SJCRH30 (cell line): ENCODE measurements around the gene BRD1. TPM values are rescaled to one million over a fixed set of nuclear protein-coding genes. Genes with fewer than 3 reads are reported as not detected.
A peak's percentile ranks its signal among the peaks of the same experiment; 100 is the strongest.

Experiments used
- DNase-seq, 2 experiments: peaks; one replicate each; pipeline ENCODE4 v3.0.0-alpha.2; 2015 to 2020
- H3K27ac ChIP-seq: fragments of 250-450 bp; sonication (Bioruptor Pico); 2 replicates; pipeline ENCODE4 v1.5.1; 2020; ENCODE audit warnings: mild to moderate bottlenecking, moderate library complexity
- H3K27me3 ChIP-seq: fragments of 250-450 bp; sonication (Bioruptor Pico); 2 replicates; pipeline ENCODE4 v1.5.1; 2020; ENCODE audit warnings: mild to moderate bottlenecking, moderate library complexity
- H3K36me3 ChIP-seq: fragments of 250-450 bp; sonication (Bioruptor Pico); 2 replicates; pipeline ENCODE4 v1.5.1; 2020; ENCODE audit warnings: mild to moderate bottlenecking, moderate library complexity
- H3K4me1 ChIP-seq: fragments of 250-450 bp; sonication (Bioruptor Pico); 2 replicates; pipeline ENCODE4 v1.5.1; 2020; ENCODE audit warnings: mild to moderate bottlenecking, moderate library complexity
- H3K4me3 ChIP-seq: fragments of 250-450 bp; sonication (Bioruptor Pico); 2 replicates; pipeline ENCODE4 v1.5.1; 2020; ENCODE audit warnings: mild to moderate bottlenecking, moderate library complexity
- H3K9me3 ChIP-seq: fragments of 250-450 bp; sonication (Bioruptor Pico); replicated peaks from 2 replicates; pipeline ENCODE4 v1.5.1; 2020; ENCODE audit warnings: mild to moderate bottlenecking, moderate library complexity
- total RNA-seq: library from RNA; depleted of rRNA; stranded (reverse); fragments of >200 nt; shearing (Covaris generic); gene quantifications from 2 replicates; pipeline ENCODE4 v1.2.3, GENCODE V29; 2014

BRD1 gene
- total RNA-seq, 1 experiment from 2014 or later, result 44.7 TPM

DNA sequence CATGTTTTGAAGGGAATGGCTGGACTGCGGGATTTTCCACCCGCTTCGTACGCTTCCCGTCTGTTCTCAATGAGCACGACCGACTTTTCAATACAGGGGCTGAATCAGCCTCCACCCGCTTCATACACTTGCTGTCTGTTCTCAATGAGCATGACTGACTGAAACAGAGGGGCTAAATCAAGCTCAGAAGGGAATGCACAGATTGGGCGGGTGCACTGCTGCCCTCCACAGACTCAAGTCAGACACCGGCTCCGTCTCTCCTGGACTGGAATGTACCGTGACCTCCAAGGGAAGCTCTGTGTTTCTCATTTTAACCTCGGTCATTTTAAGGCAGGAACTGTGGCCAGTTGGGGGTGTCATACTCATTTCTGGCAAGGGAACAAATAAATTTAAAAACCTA is 48.5 kb downstream of the BRD1 start:
- Histone ChIP-seq H3K9me3 (no peaks in the 10 kb centered on the region), H3K4me1 (peaks cover 26% of the 10 kb centered on the region), H3K27me3 (no peaks in the 10 kb centered on the region), H3K27ac (peak overlapping the region; percentile 85), H3K36me3 (peaks cover 50% of the 10 kb centered on the region), H3K4me3 (no peak overlapping the region)
- DNase-seq, result peak; percentile 91

DNA sequence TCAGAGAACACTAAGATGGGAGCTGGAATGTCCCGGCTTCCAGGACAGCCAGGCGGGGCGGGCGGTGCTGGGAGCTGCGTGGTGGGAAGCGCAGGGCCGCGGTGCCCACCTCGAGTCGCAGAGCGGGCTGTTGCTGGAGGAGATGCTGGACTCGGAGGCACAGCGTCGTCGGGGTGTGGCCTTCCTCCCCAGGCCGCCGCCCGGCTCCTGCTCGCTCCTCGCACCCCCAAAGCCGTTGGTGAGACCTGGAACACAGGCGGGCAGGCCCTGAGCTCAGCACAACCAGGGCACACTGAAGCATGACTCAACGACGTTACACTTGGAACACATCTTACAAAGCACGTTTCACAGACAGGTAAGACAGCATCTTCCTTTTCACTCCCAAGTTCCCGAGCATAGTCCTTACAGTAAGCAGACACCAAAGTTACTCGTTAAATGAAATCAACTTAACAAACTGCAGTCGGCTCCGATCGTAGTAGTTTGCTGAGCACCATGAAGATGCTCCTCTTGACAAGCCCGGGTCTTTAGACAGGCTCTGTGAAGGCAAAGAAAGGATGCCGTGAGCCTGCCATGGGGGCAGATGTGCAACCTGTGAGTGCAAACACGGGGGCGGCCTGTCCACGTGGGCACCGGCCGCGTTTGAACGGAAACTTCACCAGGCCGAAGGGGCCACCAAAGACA is 50.0 kb downstream of the BRD1 start:
- H3K4me1 ChIP-seq, result peaks cover 31% of the 10 kb centered on the region
- H3K27ac ChIP-seq, result no peak overlapping the region
- DNase-seq, result no peak
- no peak overlapping the region for H3K4me3 ChIP-seq
- no peaks in the 10 kb centered on the region for H3K9me3 ChIP-seq
- peaks cover 57% of the 10 kb centered on the region for H3K36me3 ChIP-seq
- no peaks in the 10 kb centered on the region for H3K27me3 ChIP-seq

DNA sequence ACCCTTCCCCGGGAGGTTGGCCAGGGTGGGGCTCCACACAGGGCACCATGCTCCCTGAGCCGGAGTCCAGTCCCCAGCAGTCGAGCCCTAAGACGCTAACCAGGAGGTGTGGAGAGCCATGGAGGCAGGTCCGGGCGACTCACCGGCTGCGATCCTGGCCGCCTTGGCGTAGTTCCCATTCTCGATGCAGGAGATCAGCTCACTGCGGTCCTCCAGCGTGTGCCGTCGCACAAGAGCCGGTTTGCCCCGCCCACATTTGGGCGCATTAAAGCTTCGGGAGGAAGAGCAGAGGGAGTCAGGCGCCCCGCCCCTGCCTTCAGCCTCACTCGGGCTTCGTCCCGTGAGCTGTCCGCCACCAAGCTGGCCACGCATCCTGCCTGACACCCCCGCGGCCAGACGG is 50.8 kb downstream of the BRD1 start:
- Histone ChIP-seq H3K4me1 (peaks cover 31% of the 10 kb centered on the region), H3K36me3 (peaks cover 64% of the 10 kb centered on the region), H3K9me3 (no peaks in the 10 kb centered on the region)

DNA sequence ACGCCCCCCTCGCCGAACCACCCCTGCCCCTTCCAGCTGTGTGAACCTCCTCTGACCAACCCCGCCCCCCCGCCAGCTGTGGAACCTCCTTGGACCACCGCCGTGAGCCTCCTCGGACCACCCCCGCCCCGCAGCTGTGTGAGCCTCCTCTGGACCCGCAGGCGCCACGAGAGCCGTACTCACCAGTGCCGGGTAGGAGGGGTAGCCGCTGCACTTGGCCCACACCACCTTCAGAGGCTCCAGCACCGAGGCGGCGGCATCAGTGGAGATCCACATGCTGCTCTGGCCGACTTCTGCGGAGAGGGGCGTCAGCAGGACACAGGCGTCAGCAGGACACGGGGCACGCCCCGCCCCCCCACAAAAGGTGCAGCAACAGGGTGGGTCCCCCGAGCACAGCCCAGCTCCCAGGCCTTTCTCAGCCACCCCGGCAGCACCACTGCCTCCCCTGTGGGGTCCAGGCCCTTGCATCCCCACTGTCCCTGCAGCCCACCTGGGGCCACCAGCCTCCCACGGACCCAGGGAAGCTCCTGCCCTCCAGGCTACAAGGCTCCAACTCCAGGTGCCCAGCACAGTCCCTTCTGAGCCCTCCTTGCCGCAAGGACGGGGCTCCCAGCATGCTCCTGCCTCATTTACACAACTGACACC is 51.7 kb downstream of the BRD1 start:
- Histone ChIP-seq H3K36me3 (peaks cover 61% of the 10 kb centered on the region), H3K27ac (no peak overlapping the region), H3K9me3 (no peaks in the 10 kb centered on the region), H3K4me3 (no peak overlapping the region), H3K4me1 (peaks cover 26% of the 10 kb centered on the region), H3K27me3 (no peaks in the 10 kb centered on the region)
- no peak for DNase-seq

More for the DNA sequence above, 50.8 kb downstream of the BRD1 start:
- no peak overlapping the region for H3K27ac ChIP-seq
- no peak for DNase-seq
- no peaks in the 10 kb centered on the region for H3K27me3 ChIP-seq
- H3K4me3 ChIP-seq, result no peak overlapping the region

DNA sequence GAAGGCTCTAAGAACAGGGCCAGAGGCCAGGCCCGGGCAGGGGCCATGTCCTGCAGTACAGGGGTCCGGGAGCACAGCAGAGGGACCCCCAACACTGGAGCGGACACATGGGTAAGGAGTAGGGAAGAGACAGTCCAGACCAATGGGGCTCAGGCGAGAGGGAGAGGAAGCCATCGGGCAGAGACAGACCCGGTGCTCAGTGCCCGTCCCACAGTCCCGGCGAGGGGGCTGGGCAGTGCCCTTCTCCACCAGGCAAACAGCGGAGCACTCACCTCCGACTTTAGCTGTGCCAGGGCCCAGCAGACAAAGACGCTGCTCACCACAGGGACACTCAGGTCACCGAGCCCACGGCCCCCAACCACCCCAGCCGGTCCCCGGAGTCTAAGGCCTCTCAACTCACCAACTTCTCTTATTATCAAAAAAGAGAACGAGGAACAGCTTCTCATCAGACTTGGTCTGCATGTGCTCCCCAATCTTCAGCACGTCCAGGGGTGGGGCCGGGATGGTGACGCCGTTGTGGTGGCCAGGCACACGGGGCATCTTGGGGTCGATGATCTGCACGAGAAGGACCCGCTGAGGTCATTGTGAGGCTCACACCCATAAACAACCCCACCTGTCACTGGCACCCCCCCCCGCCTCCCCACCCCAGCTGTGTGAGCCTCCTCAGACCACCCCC is 52.3 kb downstream of the BRD1 start:
- no peaks in the 10 kb centered on the region for H3K27me3 ChIP-seq
- no peaks in the 10 kb centered on the region for H3K9me3 ChIP-seq
- no peak overlapping the region for H3K27ac ChIP-seq
- peaks cover 19% of the 10 kb centered on the region for H3K4me1 ChIP-seq
- peaks cover 61% of the 10 kb centered on the region for H3K36me3 ChIP-seq
- no peak for DNase-seq
- H3K4me3 ChIP-seq, result no peak overlapping the region

DNA sequence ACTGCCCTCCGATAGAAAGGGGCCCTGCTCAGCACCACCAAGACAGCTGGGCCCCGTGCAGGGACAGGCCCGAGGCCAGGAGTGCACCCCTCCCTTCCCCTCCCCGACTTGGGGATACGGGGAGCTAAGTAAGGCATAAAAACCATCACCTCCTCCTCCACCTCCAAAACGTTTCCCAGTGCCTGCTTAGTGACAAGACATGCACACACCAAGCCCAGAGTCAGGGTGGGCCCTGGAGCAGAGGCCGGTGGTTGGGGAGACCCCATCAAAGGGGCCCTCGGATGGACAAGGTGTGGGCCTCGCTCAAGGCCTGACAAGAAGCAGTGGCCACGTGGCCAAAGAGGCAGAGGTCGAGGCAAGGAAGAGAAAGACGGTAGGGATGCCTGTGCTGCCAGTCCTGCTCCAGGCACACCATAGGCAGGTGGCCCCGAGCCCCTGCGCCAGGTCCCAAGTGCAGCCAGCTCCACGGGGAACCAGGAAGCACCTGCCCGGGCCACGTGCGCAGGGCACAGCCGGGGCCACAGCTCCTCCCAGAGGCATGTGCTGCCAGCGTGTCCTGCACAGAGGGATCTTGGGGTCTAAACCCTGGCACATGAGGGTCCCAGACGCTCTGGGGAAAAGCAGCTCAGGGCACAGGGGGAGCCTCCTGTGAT is 53.0 kb downstream of the BRD1 start:
- H3K4me3 ChIP-seq, result no peak overlapping the region
- no peak for DNase-seq
- H3K27me3 ChIP-seq, result no peaks in the 10 kb centered on the region
- peaks cover 17% of the 10 kb centered on the region for H3K4me1 ChIP-seq
- no peak overlapping the region for H3K27ac ChIP-seq
- H3K36me3 ChIP-seq, result peaks cover 61% of the 10 kb centered on the region
- H3K9me3 ChIP-seq, result no peaks in the 10 kb centered on the region

DNA sequence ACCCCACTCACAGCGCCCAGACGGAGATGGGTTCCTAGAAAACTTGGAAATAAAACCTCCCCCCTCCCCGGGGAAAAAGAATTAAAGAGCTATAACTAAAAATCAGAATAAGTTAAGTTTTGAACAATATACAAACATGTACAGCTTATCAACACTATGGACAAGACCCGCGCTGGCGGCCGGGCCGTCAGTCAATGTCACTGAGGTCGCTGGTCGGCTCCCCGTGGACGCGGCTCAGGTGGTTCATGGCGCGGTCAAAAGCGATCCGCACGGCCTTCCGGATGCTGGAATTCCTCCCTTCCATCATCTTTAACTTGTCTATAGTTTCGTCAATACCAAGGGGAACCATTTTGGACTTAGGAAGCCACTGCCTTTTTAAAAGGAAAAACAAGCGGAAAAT is 53.6 kb downstream of the BRD1 start:
- Histone ChIP-seq H3K27me3 (no peaks in the 10 kb centered on the region), H3K27ac (no peak overlapping the region), H3K36me3 (peaks cover 61% of the 10 kb centered on the region), H3K9me3 (no peaks in the 10 kb centered on the region), H3K4me1 (peaks cover 19% of the 10 kb centered on the region), H3K4me3 (no peak overlapping the region)
- no peak for DNase-seq

DNA sequence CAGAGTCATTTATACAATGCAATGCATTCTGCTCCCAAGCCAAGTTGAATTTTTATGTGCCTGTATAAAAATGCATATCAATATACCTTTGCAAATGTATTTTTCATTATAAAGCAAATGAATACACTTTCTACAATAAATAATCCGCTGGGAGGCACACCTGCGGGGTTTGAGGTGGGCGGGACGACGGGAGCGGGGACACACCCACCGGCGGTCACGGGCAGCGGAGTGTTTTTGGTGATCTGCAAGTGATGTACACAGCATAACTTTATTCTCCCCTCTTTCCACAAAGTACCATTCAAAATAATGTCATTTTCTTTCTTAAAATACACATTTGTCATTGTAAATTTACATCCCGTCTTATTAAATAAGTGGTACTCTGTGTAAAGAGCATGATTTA is 54.1 kb downstream of the BRD1 start:
- Histone ChIP-seq H3K9me3 (no peaks in the 10 kb centered on the region), H3K27ac (no peak overlapping the region), H3K36me3 (peaks cover 61% of the 10 kb centered on the region)

DNA sequence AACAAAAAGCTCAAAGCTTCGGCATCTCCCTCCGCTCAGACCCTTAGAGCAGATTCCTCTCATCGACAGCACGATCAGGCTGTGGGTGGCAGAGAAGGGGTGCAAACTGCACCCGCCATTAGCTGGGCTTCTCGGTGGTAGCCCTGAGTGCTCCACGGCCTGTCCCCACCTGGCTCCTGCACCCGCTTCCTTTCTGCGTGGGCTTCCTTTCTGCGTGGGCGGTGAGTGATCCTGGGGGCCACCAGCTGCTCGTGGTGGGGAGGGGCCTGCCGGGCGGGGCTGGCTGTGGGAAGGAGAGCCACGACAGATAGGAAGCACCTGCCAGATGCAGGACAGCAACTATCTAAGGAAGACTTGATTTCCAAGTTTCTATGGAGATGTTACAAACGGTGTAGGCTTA is 55.0 kb downstream of the BRD1 start:
- Histone ChIP-seq H3K9me3 (no peaks in the 10 kb centered on the region), H3K4me3 (no peak overlapping the region), H3K27me3 (no peaks in the 10 kb centered on the region), H3K4me1 (peaks cover 25% of the 10 kb centered on the region), H3K27ac (no peak overlapping the region), H3K36me3 (peaks cover 54% of the 10 kb centered on the region)
- DNase-seq, result no peak

More for the DNA sequence above, 54.1 kb downstream of the BRD1 start:
- DNase-seq, result no peak
- Histone ChIP-seq H3K27me3 (no peaks in the 10 kb centered on the region), H3K4me3 (no peak overlapping the region), H3K4me1 (peaks cover 20% of the 10 kb centered on the region)

DNA sequence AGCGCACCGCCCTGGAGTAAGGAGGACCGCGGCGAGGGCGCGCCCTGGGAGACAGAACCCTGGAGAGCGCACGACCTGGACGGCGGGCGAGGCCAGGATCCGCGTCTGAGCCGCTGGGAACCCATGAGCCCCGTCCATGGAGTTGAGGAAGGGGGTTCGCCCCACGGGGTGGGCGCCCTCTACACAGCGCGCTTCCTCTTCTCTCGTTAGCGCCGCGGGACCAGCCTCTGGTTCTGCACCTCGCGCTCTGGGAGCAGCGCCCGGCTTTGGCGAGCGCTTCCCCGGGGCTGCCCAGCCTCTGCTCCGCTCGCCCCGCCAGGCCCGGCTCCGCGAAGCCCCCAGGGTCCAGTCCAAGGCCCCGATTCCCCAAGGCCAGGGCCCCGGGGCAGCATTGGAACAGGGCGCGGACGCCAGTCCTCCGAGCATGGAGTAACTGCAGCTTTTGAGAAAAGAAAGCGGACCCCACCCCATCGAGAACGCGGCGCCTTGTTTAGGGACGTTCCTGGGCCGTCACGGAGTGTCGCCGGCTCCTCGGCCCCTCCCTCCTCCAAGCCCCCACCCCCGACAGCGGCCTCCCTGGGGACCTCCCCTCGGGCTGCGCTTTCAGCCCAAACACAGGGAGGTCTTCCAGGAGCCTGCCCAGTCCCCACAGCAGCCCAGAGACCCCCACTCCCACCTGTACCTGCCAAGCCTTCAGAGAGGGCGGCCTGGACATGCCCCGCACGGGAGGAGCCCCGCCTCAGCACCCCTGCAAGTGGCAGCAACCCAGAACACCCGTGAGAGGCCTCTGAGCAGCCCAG is 56.2 kb downstream of the BRD1 start:
- H3K27me3 ChIP-seq, result no peaks in the 10 kb centered on the region
- DNase-seq, result no peak
- H3K4me1 ChIP-seq, result peaks cover 25% of the 10 kb centered on the region
- no peak overlapping the region for H3K4me3 ChIP-seq
- H3K9me3 ChIP-seq, result peaks cover 7% of the 10 kb centered on the region
- peaks cover 42% of the 10 kb centered on the region for H3K36me3 ChIP-seq
- no peak overlapping the region for H3K27ac ChIP-seq

DNA sequence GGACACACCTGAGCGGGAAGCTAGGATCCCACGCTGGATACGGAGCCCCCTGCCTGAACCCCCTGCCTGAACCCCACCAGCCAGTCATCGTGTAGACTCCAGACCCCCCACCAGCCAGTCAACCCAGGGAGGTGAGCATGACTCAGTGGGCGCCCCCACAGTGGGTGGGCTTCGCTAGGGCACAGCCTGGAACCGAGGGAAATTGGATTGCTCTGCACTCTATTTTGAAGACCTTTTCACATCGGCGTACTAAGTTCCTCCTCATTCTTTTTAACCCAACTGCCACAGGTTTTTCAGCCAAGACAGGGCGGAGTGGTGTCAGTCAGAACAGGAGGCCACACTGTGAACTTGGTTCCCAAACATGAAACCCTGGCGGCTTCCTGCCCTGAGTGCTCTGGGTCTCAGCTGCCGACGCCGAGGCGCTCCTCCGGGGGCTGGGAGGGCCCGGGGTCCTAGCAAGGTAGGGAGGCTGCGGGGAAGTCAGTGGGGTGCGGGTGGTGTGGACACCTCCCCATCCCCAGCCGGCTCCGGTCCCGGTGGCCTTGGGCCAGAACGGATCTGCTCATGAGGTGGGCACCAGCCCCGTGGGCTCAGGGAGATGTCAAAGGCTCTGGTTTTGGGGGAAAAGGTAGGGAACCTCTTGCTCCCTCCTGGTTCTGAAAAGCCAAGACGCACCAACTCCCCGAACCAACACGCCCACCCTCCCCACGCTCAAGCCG is 57.0 kb downstream of the BRD1 start:
- Histone ChIP-seq H3K4me3 (no peak overlapping the region), H3K27ac (no peak overlapping the region), H3K9me3 (peaks cover 8% of the 10 kb centered on the region), H3K4me1 (peaks cover 25% of the 10 kb centered on the region), H3K27me3 (no peaks in the 10 kb centered on the region), H3K36me3 (peaks cover 36% of the 10 kb centered on the region)
- DNase-seq, result no peak

DNA sequence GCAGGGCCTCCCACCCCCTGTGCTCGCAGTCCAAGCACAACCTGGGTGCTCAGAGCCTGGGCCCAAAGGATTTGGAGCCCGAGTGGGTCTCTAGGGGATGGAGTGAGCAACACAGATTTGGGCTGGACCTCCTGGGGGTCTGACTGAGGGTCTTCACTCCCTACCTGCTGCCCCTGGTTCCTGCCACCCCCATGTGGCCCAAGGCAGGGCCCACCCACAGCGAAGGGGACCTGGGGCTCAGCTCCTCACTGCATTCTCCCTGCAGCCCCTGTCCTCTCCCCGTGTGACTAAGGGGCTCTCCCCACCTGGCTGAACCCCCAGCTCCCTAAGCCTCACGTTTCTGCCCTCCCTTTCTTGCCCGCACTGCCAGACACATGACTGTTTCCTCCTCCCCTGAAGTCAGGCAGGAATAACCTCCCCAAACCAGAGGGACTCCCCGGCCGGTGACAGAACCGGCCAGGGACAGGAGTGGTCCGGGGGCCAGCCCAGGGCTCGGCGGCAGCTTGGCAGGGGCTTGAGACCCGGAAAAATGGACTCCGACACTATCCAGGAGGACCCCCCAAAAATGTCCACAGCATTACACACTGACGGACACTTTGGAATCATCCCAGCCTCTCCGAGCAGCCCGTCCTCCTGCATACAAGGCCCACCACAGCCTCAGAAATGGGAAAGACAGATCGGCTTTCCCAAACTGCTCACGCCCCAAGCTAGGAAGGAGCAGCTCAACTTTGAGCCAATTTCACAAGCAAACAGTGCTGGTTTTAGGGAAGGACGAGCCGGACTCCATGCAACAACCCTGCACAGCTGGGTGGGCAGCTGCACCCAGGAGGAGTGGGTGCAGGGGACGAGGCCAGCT is 57.8 kb downstream of the BRD1 start:
- Histone ChIP-seq H3K9me3 (peaks cover 8% of the 10 kb centered on the region), H3K27ac (peak overlapping the region; percentile 40; the same call in 1 of the 2 replicates), H3K4me1 (peaks cover 25% of the 10 kb centered on the region), H3K36me3 (peaks cover 30% of the 10 kb centered on the region), H3K4me3 (no peak overlapping the region), H3K27me3 (no peaks in the 10 kb centered on the region)
- no peak for DNase-seq
